HG03432 (cell line): ENCODE results near the gene ST8SIA6.

ENCODE experiments used
- ATAC-seq: cut with Tn5 transposase; IDR thresholded peaks from one replicate; pipeline ENCODE4 v1.9.1; 2021; ENCODE audit warnings: mild to moderate bottlenecking, moderate library complexity; ENCODE audit not compliant: unreplicated experiment

Gene ST8SIA6

DNA sequence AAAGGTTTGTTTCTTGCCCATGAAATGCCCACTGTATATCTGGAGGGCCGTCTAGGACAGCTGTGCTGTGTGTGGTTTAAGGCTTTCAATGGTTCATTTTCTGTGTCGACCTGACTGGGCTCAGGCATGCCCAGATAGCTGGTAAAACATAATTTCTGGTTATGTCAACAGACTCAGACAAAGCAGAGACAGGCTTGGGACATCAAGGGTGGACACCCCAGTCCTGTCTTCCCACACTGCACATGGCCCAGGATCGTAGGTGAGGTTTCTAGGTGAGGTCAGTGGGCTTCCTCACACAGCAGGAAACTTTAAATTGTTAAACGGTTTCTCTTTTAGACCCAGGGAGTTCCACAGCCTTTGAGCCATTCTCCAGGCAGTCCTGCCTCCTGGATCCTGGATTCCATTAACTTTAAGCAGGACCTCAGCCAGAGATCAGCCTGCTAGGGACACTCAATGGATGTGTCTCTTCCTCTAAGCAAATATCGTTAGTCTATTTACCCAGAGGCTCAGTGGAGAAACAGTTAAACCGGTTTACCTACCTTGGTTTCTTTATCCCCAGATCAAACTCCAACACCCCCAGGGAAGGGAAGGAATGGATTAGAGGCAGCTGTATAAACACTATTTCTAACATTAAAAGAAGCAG is 66.4 kb downstream of the ST8SIA6 start:
- ATAC-seq: no peak

DNA sequence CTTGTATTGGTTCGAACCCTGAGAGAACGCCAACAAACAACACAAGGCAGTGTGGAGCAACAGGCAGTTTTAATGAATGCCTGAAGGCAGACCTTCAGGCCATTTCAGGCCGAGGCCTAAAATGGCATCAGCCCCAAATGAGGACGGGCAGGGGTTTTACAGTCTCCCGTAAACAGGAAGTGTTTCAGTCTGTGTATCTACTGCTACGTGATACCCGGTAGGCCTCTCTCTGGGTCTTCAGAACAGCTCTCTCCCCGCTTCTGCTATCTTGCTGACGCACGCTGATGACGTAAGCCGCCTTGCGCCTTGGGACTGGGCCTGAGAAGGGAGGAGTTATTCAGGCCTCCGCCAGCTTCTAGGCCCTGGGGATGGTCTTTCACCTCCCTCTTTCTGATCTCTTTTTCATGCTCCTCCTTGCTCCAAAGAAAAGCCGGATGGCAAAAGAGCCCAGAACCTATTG is 67.7 kb downstream of the ST8SIA6 start:
- no peak for ATAC-seq

DNA sequence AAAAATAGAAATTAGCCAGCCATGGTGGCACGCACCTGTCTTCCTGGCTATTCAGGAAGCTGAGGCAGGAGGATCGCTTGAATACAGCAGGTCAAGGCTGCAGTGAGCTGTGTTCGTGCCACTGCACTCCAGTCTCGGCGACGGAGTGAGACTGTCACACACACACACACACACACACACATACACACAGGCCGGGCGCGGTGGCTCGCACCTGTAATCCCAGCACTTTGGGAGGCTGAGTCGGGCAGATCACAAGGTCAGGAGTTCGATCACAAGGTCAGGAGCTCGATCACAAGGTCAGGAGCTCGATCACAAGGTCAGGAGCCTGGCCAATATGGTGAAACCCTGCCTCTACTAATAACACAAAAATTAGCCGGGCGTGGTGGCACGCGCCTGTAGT is 68.4 kb downstream of the ST8SIA6 start:
- no peak for ATAC-seq

DNA sequence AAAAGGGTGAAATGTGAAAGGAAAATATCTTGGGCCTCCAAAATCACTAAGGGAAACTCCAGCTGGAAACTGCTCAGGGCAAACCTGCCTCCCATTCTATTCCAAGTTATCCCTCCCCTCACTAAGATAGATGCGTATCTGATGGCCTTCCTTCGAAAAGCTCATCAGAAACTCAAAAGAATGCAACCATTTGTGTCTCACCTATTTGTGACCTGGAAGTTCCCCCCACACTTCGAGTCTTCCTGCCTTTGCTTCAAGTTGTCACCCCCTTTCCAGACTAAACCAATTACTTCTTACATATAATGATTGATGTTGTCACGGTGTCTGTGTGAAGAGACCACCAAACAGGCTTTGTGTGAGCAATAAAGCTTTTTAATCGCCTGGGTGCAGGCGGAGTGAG is 69.3 kb downstream of the ST8SIA6 start:
- ATAC-seq: no peak

DNA sequence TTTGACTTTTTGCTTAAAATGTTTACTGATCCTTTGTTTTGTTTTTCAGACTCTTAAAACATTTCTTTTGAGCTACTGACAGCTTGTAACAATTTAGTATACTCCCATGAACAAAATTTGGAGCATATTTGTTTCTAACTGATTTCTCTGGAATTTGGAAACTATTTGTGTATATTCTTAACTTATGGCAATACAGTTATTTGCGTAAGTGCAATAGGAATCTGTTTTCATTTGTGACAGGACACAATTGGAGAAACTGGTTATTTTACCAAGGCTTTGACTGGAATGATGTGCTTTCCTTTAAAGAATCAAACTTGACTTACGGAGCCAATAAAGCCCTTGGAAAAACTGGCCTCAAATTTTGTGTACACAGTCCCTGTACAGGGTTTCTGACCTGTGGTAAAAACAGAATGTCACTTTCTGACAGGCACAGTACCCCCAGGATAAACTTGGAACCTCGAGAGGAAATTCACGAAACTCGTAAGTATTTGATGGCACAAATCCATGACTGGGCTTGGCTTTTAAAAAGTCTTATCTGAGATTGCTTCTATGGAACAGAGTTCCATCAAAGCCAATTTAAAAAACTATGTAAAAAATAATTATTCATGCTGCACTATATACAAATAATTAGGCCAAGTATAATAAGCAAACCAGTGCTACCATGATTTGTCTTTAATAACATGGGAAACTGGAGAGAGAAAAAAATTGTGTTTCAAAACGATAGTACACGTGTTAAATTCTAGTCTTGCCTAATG is 70.4 kb downstream of the ST8SIA6 start:
- no peak for ATAC-seq

DNA sequence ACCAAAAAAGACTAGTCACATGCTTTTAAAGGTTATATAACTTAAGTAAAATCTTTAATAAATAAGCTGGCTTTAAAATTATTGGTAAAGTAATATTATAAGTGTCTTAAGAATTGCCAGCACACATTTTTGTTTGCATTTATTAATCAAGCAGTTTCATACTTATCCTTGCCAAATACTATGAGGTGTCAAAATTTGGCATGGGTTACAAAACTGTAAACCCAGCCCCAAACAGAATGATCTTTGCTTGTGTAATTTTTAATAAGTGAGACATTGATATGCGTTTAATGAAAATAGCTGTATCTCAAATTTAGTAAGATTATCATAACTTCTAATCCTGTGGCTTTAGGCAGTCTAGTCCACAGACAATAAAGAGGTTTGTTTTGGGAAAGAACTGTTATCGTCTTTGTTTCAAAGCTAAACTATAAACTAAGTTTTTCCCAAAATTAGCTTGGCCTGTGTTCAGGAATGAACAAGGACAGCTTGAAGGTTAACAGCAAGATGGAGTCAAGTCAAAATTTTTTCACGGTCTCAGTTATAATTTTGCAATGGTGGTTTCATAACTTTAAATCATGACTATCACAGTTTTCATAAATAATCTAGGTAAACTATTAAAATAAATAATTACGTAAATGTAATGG is 72.8 kb downstream of the ST8SIA6 start:
- no peak for ATAC-seq

DNA sequence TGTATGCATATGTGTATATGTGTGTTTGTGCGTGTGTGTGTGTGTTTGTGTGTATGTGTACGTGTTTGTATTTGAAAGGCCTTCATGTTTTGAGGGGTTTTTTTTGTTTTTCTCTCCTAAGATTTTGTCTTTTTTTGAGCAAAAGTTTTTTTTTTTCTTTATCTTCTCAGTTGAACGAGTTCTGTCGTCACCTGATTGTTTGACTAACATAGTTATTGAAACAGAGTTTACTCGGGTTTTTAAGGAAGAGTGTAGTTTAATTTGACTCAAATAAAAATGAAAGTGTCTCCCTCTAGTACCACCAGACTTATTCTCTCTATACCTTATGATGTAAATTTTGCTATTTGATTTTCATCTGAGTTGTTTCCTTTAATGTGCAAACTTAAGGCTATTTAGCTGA is 73.5 kb downstream of the ST8SIA6 start:
- ATAC-seq: no peak

DNA sequence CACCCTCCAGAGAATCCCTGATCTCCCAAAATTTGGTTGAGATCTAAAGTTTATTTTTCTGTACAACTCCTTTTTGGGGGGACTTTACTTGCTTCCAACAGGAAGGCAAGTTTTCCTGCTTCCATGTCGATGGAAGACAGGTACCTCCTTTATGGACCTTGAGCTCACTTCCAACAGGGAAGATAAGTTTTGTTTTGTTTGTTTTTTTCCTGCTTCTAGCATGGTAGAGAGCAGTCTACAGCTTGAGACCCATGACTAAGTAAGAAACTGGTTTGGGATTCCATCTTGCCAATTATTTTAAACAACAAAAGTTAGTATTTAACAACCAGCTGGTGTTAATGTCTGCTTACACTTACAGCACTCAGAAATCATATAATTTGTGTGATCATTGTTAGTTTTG is 74.4 kb downstream of the ST8SIA6 start:
- ATAC-seq: no peak

DNA sequence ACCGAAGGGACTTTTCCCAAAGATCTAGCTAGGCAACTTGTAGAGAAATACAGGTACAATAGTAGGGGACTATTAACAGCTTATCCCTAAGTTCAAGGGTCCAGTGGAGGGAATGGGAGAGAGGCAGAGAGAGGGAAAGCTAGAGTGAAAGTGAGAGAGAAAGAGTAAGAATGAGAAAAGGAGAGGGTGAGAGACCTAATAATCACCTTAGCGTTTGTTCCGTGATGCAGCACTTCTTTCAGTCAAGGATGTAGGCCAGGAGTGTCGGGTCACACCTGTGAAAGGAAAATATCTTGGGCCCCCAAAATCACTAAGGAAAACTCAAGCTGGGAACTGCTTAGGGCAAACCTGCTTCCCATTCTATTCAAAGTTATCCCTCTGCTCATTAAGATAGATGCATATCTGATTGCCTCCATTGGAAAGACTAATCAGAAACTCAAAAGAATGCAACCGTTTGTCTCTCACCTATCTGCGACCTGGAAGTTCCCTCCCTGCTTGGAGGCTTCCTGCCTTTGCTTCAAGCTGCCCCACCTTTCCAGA is 75.2 kb downstream of the ST8SIA6 start:
- ATAC-seq: no peak

DNA sequence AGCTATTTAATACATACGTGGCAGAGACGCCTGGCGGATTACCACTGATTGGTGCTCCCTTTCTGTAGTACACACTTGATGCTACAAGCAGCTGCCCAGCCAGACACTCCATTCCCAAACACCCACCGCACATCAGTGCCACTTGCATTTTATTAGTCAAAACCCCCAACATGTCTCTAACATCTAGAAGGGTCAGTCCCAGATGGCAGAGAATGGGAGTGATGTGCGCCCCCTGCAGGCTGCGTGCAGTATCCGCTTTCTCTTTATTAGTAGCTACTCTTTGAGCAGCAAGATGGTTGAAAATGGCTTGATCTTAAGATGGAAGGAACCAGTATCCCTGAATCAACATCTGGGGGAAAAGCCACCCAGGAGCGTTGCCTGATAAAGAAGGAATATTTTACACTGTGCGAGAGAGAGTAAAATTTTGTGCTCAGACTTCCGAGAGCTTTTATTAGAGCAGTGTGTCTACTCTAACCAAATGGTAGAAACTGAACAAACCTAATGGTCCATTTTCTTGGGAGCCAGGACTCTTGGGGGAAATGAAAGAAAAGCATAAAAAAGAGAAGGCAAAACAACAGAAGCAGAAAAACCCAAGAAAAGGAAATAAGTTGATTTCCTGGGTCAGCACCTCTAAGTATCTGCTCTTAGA is 78.3 kb downstream of the ST8SIA6 start:
- ATAC-seq: no peak

DNA sequence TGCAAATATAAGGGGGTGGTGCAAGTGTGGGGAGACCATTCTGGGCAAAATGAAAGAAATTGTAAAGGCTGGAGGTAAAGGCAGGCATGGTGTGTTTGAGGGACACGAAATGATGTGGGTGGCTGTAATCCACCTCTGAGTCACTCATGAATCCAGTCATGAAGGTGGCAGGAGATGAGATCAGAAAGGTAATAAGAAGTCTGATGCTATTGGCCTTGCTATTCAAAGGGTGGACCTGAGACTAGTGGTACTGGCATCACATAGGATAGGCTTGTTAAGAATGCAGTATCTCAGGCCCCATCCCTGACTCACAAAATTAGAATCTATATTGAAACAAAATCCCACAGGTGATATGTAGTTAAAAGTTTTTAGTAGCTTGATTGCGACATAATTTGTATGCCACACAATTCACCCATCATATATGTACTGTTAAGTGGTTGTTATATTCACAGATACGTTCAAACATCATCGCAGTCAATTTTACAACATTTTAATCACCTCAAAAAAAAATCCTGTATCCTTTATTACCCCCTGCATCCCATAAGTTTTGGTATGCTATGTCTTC is 85.6 kb downstream of the ST8SIA6 start:
- ATAC-seq: no peak

DNA sequence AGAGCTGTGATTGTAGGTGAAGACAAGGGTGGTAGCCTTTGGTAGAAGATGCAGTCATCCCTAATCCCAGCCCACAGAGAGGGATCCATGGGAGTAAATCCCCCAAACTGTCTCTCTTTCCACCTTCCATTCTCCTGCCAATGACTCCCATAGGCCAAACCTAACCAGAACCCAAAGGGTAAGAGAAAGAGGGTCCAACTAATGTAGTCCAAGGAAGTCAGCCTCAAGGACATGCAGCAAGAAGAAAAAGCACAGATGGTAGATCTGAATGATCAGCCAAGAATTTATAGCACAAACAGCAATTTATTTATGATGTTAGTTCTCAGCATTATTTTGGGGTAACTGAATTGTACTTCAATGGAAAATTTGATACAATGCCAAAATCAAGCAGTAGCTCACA is 87.7 kb downstream of the ST8SIA6 start:
- no peak for ATAC-seq

DNA sequence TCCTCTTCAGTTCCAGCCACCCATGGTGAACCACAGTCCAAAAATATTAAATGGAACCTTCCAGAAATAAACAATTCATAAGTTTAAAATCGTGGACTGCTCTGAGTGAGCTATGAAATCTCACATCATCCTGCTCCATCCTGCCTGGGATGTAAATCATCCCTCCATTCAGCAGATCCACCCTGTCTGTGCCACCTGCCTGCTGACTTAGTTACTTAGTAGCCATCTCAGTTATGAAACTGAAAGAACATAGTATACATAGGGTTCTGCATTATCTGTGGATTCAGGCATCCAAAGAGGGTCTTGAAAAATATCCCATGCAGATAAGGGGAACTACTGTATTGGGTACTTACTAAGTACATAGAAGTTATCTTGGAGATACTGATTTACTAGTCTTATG is 89.0 kb downstream of the ST8SIA6 start:
- ATAC-seq: no peak

DNA sequence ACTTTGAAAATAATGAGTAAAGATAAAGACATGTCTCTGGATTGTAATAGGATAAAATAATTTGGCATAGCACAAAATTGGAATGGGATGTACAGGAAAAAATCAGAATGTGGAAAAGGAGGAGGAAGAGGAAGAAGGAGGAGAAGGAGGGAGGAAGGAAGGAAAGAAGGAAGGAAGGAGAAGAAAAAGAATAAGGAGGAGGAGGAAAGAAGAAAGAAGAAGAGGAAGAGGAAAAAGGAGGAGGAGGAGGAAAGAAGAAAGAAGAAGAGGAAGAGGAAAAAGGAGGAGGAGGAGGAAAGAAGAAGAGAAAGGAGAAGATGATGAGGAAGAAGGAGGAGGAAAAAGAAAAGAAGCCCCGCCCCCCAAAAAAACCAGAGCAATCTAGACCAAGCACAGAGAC is 95.9 kb downstream of the ST8SIA6 start:
- ATAC-seq: no peak

DNA sequence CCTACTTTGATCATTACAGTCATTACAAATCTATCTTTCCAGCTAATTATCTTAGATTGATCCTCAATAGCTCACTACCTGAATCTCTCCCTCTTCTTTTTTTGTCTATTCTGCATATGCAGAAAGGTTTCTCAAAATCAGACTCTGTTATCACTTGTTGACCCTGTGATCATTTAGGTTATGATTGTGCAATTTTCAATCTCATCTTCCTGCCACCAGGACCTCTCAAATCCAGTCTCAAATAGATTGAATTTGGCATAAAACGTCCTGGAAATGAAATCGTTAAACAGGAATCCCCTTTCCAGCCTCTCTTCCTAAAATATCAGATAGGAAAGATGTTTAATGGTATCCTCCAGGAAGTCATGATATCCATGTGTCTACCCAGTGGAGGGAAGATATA is 96.6 kb downstream of the ST8SIA6 start:
- ATAC-seq: no peak

DNA sequence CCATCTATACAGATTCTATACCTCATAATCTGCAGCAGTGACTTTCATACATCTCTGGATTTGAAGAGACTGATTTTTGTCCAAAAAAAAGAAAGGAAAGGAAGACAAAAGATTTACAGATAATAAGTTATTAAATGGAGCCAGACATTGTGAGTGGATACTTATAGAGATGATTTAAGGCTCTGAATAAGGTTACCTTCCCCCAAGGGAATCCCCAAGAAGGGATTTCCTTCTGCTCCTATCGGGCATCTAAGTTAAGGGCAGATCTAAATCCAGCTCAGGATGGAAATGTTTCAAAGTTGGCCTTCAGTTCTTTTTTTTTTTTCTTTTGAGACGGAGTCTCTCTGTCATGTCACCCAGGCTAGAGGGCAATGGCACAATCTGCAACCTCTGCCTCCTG is 97.6 kb downstream of the ST8SIA6 start:
- ATAC-seq: no peak

DNA sequence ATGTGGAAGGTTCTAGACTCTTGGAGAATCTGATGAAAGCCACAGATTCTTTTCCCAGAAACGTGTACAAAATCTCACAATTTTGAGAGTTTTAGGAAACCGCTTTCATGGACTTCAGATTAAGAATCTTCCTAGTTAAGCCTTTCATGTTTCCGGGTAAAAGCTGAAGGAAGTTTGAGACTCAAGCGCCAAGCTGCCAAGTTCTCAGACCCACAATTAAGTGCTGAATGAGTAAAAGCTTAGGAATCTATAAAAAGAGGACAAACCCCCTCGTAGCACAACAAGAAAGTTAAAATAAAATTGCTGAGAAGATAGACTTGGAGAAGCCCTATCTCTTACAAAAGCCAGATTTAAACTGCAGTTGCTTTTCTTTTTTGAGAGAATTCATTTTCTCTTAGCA is 99.6 kb downstream of the ST8SIA6 start:
- ATAC-seq: no peak

DNA sequence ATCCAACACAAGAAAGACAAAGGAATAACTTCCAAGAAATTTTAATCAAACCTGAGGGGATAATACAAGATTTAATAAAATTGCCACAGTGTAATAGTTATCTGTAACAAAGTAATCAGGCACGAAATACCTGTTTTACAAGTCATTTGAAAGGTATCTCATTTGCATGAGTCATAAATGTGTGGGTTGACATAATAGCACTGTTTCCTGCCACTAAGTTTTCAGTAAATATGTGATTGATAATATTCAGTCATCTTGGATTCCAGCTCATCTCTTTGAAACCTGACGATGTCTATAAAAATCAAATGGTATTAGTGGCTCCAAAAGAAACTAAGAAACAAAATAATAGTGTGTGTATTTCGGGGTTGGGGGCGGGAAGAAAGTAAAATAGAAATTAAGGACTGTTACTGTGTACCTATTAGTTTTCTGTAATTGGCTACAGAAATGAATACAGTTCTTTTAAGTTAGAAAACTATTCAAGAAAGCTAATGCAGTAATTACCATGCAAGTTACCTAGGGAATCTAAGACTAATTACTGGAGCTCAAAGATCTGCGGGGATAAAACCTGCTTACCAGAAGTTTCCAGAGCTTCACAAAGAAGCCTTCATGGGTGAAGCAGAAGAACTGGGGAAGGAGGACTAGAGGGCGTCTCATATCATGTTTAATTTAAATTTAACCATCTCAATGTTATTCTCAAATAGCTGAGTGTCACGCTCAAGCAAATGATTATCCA is 100.7 kb downstream of the ST8SIA6 start:
- ATAC-seq: no peak

DNA sequence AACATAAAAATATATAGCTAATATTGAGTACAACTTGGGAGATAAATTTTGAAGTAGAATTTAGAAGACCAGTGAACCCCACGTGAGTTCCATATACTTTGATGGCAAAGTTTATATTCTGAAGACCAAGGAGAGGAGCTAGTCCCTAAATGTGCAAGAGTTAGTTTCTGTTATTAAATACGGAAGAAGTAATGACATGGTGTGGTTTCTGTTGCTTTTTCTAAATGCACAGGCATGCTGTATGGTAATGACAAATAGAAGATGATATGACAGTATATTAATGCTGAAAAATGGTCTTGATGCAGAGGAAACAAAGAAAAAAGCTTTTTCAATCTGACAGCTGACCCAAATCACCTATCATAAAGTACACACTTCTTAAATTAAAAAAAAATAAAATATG is 101.8 kb downstream of the ST8SIA6 start:
- no peak for ATAC-seq

DNA sequence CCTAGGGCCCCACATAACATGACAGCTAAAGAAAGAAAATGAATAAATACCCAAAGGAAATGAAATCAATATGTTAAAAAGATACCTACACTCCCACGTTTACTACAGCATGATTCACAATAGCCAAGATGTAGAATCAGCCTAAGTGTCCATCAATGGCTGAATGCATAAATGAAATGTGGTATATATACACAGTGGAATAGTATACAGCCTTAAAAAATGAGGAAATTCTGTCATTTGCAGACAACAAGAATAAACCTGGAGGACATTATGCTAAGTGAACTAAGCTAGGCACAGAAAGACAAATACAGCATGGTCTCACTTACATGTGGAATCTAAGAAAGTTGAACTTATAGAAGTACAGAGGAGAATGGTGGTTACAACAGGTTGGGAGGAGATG is 102.9 kb downstream of the ST8SIA6 start:
- no peak for ATAC-seq
